ENCODE results near the gene ABRAXAS1.
"Not testable (repeated sequence)": the region's sequence is repeated elsewhere in the genome, so short reads cannot be mapped to it uniquely, and the experiment has no call there.

The ABRAXAS1 gene

DNA sequence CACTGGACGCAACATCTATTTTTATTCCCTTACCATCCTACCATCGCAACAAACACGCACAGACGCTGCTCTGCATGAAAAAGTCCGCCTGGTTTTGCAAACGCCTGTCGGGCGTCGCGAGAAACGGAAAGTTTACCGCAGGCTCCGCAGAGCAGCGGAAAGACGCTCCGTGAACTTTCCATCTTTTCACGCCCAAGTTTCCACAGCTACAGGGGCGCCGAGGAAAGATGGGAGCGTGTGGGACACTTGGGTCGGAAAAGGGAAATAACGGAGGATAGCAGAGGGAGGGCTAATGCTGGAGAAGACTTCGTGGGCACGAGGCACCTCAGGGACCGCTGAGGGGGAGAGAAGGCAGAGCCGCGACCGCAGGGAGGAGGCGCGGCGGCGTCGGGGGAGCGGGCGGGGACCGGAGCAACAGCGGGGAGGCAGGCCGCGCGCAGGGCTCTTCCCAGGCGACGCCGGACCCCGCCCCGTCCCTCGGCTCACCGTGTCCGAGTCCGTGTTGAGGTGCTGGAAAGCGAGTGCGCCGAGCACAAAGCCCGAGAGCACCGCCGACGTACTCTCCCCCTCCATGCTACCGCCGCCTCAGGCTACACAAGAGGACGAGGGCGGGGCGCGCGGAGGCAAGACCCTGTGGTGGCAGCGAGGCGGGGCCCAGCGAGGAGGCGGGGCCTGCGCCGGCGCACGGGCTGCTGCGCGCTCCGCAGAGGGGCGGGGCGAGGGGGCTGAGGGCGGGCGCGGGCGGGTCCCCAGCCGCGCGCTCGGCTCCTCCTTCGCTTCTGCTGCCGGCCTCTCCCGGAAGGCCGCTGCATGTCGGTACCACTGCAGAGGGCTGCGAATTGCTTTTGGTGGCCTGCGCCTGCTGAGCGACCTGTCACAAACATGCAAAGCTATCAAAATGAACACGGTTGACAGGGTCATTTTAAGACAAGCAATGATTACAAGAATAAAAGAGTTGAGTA lies at the start of gene ABRAXAS1:
Gene ABRAXAS1, minus strand, starts transcription at position 601 of the 962 bp plus-strand sequence. Its CDS starts 28 bp downstream, at position 573.
- peak; percentile 86 to 90 for DNase-seq (ENCODE audit: low read depth in 2 of 2)

DNA sequence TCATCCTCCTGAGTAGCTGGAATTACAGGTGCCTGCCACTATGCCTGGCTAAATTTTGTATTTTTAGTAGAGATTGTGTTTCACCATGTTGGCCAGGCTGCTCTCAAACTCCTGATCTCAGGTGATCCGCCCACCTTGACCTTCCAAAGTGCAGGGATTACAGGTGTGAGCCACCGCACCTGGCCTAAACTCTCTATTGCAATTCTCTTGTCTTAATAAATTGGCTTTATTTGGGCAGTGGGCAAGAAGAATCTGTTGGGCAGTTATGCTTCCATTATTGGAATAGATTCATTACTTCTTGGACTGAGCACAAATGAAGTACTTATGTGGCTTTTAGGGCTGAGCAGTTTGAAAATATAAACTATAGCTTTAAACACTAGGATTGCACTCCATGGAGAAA lies 42.8 kb upstream of the ABRAXAS1 start:
- DNase-seq (ENCODE audit: low read depth in 2 of 2), result no peak

DNA sequence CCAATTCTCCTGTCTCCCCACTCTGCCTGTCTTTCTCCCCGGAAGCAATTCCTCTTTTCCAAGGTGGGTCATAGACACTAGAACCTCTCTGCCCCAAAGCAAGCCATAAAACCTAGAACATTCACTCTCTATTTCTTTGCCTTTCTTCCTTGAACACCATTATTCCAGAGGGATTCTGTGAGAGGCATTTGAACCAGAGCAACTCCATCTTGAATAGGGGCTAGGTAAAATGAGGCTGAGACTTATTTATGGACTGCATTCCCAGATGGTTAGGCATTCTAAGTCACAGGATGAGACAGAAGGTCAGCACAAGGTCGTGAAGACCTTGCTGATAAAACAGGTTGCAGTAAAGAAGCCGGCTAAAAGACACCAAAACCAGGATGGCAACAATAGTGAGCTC lies 37.3 kb upstream of the ABRAXAS1 start:
- DNase-seq (ENCODE audit: low read depth in 2 of 2), result no peak

DNA sequence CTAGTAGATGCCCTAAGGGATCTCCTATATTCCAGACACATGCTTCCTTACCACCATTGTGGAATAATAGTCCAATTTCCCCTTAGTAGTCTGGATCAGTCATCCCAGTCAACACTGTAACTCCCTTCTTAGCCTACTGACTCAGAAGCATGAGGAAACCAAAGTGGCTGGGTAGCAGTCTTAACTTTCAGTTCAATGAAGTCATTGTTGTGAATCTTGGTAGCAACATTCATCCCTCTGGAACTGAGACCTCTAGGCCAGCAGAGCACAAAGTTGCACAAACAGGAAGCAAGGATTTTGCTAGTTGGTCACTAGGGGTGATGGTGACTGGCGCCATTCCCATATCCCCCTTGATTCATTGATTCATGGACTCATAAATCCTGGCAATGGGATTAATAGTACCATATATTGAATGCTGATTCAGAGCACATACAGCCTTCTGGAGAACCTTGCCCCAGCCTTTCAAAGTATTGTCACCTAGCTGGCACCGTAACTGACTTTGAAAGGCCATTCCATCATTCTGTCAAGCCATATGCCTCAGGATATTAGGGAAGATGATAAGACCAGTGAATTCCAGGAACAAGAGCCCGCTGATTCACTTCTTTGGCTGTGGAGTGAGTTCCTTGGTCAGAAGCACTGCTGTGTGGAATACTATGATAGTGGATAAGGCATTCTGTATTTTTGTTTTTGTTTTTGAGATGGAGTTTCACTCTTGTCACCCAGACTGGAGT lies 31.3 kb upstream of the ABRAXAS1 start:
- DNase-seq (ENCODE audit: low read depth in 2 of 2), result no peak

DNA sequence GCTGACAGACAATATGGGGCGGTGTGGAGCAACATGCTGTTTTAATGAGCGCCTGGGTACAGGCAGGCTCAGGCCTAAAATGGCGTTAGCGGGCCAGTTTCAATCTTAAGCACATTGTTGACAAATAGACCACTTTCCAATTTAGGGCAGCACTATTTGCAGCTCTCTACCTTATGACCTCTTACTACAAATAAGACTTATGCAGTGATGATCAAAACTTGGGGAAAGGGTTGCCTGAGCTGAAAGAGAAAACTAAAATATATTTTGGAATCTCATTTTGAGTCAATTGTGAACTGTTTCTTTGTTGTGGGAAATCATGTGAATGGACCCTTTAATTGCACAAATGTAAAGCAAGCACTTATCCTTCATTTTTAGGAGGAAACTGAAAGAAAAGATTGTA lies 25.5 kb upstream of the ABRAXAS1 start:
- no peak for DNase-seq (ENCODE audit: low read depth in 2 of 2)

DNA sequence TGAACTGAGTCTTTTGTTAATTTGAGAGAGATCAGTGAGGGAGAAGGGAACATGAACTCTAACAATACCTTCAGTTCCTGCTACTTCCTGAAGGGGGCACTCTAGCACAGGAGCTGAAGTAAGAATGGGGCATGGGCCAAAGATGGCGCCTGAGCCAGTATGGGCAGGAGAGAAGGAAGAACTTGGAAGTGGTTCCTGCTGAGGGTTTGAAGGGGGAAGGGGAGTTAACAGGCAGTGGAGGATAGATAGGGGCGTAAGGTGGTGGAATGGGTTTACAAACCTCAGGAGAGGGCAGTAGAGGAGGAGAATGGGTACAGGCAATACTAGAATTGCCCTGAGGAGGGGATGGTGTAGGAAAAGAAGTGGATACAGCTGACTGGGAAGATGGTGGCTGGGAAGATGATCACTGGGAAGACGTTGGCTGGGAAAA lies 24.3 kb upstream of the ABRAXAS1 start:
- DNase-seq (ENCODE audit: low read depth in 2 of 2), result peak; percentile 17 to 38

DNA sequence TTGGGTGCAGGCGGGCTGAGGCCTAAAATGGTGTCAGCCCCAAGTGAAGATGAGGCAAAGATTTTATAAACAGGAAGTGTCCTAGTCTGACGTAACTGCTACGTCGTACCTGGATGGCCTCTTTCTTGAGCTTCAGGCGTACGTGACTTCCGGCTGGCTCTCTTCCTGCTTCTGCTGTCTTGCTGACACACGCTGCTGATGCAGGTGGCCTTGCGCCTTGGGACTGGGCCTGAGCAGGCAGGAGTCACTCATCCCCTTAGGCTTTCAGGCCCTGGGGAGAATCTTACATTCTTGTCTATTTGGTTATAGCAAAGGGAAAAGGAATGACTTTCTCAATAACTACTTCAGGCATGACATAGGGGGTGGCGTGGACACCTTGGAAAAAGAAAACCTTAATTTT lies 20.1 kb upstream of the ABRAXAS1 start:
- DNase-seq (ENCODE audit: low read depth in 2 of 2), result no peak

DNA sequence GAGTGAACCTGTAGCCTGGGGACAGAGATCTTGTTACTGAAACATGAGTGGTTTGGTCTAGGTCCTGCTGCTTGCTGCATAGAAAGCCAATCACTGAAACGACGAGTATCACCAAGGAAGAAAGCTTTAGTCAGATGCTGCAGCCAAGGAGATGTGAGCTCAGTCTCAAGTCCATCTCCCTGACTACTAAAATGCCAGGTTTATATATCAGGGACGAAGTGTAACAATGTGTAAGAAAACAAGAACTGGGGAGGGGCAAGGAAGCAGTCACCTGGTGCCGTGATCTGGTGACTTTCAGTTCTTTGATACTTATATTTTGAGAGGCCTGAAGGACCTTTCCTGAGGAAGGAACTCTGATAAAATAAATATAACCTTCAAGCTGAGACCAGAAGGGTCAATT lies 19.6 kb upstream of the ABRAXAS1 start:
- no peak for DNase-seq (ENCODE audit: low read depth in 2 of 2)

DNA sequence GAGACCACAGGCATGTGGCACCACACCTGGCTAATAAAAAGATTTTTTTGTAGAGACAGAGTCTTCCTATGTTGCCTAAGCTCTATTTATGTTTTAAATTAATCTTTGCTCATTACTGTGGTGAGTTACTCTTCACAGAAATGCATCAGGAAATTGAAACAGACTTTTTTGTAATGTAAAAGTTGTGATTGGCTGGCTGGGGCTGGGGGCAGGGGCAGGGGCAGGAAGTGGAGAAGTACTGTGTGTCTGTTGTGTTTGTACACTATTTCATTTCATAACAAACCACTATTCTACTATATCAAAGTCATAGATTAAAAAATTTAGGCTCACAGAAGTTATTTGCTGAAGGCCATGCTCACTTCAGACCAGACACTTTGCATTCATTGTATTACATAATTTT lies 19.1 kb upstream of the ABRAXAS1 start:
- no peak for DNase-seq (ENCODE audit: low read depth in 2 of 2)

DNA sequence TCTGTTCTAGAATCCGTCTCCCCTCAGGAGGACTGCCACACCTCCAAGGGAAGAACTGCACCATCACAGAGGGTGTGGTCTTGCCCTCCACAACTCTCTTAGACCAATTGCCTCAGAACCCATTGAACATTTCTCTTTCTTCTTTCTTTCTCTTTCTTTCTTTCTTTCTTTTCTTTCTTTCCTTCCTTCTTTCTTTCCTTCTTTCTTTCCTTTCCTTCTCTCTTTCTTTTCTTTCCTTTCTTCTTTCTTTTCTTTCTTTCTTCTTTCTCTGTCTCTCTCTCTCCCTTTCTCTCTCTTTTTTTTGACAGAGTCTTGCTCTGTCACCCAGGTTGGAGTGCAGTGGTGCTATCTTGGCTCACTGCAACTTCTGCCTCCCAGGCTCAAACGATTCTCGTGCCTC lies 16.8 kb upstream of the ABRAXAS1 start:
- not testable (repeated sequence) for DNase-seq (ENCODE audit: low read depth in 2 of 2)

DNA sequence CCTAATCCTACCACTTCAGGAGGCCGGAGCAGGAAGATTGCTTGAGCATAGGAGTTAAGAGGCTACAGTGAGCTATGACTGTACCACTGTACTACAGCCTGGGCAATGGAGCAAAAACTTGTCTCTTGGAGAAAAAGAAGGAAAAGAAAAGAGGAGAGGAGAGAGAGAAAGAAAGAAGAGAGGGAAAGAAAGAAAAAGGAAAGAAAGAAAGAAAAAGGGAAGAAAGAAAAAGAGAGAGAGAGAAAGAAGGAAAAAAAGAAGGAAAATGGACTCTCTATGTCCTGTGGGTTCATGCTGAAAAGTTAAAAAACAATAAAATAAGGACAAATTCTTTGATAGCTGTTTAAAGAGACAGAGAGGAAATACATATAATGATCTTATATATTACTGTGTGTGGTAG lies 13.3 kb upstream of the ABRAXAS1 start:
- no peak for DNase-seq (ENCODE audit: low read depth in 2 of 2)

DNA sequence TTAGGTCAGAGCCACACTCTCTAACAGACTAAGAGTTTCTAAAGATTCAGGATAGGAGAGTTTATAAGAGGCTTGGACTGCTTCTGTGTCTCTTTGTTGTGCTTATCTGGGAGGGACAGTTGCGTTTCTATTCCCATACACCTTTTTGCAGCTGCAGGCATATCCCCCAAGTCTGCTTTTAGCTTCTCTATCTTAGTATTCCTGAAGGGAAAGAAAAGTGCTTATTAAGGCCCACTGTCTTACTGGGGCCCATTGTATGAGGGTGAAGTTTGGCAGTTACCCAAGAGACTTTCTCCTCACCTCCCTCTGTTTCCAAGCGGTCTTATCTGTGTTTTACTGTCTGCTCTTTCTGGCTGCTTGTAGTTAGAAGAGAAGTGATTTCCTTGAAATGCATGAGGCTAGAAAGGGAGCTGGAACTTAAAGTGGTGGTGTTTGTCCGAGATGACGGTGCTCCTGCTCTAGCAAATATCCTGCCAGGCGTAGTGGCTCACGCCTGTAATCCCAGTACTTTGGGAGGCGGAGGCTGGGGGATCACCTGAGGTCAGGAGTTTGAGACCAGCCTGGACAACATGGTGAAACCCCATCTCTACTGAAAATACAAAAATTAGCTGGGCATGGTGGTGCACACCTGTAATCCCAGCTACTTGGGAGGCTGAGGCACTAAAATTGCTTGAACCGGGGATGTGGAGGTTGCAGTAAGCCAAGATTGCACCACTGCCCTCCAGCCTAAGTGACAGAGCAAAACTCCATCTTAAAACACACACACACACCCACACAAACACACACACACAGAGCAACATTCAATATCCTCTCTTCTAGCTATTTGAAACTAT lies 11.4 kb upstream of the ABRAXAS1 start:
- DNase-seq (ENCODE audit: low read depth in 2 of 2), result not testable (repeated sequence)

DNA sequence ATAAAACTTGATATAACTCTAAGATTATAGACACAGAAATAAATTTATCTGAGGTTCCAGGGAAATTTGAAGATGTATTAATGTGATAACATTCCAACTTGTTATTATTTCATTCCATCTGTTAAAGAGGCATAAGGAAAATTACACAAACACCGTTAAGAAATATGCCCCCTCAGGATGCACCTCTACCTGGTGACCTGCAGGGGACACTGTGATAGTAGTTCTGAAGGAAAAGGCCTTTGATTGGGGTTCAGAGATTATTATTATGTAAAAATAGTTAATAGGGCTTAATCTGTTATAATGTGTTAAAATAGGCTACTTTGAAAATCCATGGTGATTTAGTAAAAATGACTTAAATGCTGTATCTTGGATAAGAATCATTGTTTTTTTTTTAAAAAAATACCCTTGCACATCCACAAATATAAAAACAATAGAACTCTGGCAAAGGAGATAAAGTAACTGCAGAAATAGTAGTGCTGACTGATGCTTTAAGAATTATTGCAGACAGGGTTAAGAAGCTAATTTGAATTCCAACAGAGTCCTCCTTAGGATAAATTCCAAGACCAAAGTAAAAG lies 6.1 kb upstream of the ABRAXAS1 start:
- DNase-seq (ENCODE audit: low read depth in 2 of 2), result no peak

DNA sequence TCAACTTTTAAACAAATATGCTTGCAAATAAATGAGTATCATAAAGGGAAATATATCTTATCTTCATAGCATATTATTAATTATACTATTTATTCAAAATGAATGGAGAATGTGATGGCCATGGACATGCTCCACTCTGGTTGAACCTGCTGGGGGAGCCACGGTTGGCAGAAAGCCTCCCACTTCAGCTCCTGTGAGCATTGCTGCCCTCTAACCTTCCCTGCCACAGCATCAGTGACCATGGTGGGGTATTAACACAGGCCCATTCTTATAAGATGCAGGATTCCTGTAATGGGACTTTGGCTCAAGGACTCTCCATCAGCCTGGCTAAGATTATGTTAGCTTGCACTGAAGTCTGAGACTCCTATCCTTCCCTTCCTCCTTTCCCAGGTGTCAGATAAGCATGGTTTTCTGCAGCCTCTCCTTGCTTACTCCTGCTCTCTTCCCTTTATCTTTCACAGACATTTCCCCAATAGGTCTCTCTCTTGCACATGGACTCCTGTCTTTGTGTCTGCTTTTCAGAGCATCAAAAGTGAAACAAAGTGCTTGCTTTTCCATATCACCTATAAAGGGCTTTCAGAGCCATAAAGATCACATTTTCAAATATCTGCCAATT lies 4.9 kb upstream of the ABRAXAS1 start:
- no peak for DNase-seq (ENCODE audit: low read depth in 2 of 2)

DNA sequence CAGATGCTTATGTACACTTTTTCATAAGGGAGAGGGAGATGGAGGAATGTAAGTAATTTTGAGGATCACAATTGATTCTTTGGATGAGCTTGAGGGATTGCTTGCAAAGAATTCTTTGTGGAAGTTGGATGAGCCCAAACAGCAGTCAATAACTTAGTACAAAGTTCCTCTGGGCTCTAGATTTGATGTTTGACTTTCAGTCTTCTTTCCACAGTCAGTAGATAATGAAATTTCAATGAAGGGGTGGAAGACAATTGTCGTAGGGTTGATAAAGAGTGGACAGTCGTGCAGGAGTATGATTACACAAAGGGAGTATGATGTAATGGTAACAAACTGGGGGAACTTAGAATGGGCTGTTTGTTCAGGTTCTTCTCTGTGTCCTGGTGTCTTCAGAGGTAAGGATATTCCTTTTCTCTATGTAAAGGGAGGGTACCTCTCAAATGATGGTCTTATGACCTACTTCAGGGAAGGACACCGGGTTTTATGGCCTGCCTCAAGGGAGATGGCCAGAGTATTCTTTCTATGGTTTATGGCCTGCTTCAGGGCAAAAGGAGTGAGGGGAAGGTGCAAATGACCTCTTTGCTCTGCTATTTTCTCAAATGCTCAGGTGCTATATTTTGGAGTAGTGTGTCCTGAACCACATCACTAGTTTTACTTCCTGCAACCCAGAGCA lies 1.7 kb upstream of the ABRAXAS1 start:
- no peak for DNase-seq (ENCODE audit: low read depth in 2 of 2)

DNA sequence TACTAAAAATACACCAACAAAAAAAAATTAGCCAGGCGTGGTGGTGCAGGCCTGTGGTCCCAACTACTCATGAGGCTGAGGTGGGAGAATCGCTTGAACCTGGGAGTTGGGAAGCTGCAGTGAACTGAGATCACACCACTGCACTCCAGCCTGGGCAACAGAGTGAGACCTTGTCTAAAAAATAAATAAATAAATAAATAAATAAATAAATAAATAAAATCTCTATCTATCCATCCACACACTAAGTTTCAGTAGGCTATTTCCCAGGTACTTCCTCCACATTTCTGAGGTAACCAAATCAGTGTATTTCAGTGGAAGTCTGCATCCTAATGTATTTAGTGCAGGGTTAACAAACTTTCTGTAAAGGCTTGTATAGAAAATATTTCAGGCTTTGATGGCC lies 10.9 kb downstream of the ABRAXAS1 start:
- no peak for DNase-seq (ENCODE audit: low read depth in 2 of 2)

DNA sequence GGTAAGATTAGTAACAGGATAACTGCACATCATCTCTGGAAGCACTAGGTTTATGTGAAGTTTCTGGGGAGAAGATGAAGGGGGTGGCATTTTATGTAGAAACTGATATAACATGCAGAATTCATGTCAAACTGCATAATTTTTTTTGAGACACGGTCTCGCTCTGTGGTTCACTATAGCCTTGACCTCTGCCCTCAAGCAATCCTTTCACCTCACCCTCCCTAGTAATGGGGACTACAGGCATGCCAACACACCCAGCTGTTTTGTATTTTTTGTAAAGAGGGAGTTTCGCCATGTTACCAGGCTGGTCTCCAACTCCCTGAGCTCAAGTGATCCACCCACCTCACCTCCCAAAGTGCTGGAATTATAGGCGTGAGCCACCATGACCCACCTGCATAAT lies 11.5 kb downstream of the ABRAXAS1 start:
- no peak for DNase-seq (ENCODE audit: low read depth in 2 of 2)

DNA sequence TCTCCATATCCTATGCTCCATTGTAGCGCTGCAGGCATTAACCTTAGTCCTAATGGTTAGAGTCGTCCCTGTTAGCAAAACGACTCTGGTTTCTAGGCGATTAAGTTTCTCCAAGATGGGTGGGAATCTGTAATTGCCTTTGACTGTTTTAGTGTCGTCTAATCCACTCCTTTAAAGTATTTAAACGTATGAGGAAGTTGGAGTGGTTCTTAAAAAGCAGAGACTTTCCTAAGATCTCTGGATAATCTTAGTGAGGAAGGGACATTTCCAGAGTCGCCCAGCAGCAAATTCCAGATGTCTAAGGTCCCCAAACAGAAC lies 28.8 kb downstream of the ABRAXAS1 start:
- no peak for DNase-seq (ENCODE audit: low read depth in 2 of 2)

DNA sequence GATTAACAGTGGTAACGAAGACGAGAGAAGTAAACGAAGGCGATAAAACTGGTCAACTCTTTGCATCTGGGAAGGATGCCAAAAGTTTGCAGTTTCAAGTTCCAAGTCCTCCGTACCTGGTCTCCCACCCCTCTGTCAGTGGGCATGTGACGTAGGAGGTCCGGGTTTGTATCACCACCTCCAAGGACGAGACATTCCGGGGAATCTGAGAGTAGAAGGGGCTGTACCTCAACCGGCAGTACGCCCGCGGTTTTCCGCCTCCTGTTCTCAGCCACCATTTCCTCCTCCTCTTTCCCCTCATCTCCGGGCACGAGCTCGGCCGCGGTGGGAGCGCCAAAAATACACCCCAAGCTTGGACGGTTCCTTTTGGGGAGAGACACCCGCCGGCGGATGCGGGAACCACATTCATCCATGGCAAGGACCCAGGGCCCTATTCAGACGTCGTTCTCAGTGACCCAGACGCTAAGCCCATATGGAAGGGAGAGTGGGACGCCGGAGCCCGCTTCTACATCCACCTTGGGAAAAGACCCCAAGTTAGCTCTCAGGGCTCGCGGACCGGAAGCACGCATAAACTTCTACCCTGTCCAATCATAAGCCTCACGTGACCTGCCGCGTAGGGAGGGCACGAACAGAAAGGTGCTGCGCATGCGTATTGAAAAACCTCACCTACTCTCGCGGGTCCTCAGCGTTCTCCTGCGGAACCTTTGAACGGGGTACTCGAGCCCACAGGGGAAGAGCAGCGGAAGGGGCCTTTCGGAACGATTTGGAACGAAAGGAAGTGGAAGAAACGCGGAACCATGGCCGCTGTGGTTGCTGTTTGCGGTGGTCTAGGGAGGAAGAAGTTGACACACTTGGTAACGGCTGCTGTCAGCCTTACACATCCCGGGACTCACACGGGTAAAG lies 29.4 kb downstream of the ABRAXAS1 start, which contains the start of the genes HELQ and MRPS18C:
Gene HELQ, minus strand, starts transcription at position 543 of the 903 bp plus-strand sequence. Its CDS starts 130 bp downstream, at position 413.
Gene MRPS18C, plus strand, starts transcription at position 778 of the 903 bp plus-strand sequence. Its CDS starts 20 bp downstream, at position 798.
- peak; percentile 88 to 89 for DNase-seq (ENCODE audit: low read depth in 2 of 2)
